IMR-90 (cell line): Measurements from ENCODE around the gene CYB561D2. TPM values are rescaled to one million over a fixed set of nuclear protein-coding genes. Genes with fewer than 3 reads are reported as not detected.

Source experiments
- ATAC-seq: fragments of 200-7000 bp; cut with Tn5 transposase; 2 replicates; pipeline ENCODE4 v1.9.1; 2020; ENCODE audit warnings: low read depth, mild to moderate bottlenecking, moderate library complexity
- BruUV-seq: library from RNA; stranded (reverse); fragments of 400-500 nt; replicated peaks from 2 replicates; lab custom pipeline; 2021; lab: Mats Ljungman, UMichigan
- CTCF ChIA-PET: fragments of 300-600 bp; formaldehyde crosslinking; extraction: SDS; loops from one replicate; lab custom pipeline; 2021; ENCODE audit warnings: antibody characterized with exemption; lab: Yijun Ruan, JAX
- POLR2A ChIA-PET: fragments of 300-600 bp; sonication (Branson Sonifier 250); formaldehyde crosslinking; loops from one replicate; lab custom pipeline; 2022; ENCODE audit warnings: antibody characterized with exemption; ENCODE audit not compliant: unreplicated experiment; lab: Charles Lee
- DNase-seq: peaks from one replicate; pipeline ENCODE4 v3.0.0; 2013
- H2AFZ ChIP-seq: replicated peaks from 2 replicates; pipeline ENCODE3; 2013; ENCODE audit warnings: low read length, mild to moderate bottlenecking; ENCODE audit not compliant: poor library complexity
- H2AK5ac ChIP-seq: 2 replicates; pipeline ENCODE4 v1.6.1; 2013; ENCODE audit warnings: low read depth, low read length, inconsistent platforms
- H2AK9ac ChIP-seq: replicated peaks from 2 replicates; pipeline ENCODE3; 2013; ENCODE audit warnings: mild to moderate bottlenecking, low read depth, low read length, moderate library complexity; ENCODE audit not compliant: poor library complexity
- H2BK120ac ChIP-seq: 2 replicates; pipeline ENCODE4 v1.6.1; 2013; ENCODE audit warnings: low read depth, low read length, inconsistent platforms
- H2BK15ac ChIP-seq: 3 replicates; pipeline ENCODE4 v1.6.1; 2013; ENCODE audit warnings: low read depth, low read length, inconsistent platforms
- H2BK20ac ChIP-seq: 2 replicates; pipeline ENCODE4 v1.6.1; 2013; ENCODE audit warnings: low read depth, mild to moderate bottlenecking, inconsistent platforms, low read length, moderate library complexity
- H2BK5ac ChIP-seq: 2 replicates; pipeline ENCODE4 v1.6.1; 2013; ENCODE audit warnings: mild to moderate bottlenecking, low read depth, low read length, inconsistent platforms; ENCODE audit not compliant: poor library complexity, severe bottlenecking
- H3K14ac ChIP-seq: replicated peaks from 2 replicates; pipeline ENCODE4 v1.6.1; 2013; ENCODE audit warnings: low read depth, low read length, inconsistent platforms
- H3K18ac ChIP-seq: 2 replicates; pipeline ENCODE4 v1.6.1; 2013; ENCODE audit warnings: low read depth, low read length, control low read depth
- H3K23ac ChIP-seq: 2 replicates; pipeline ENCODE4 v1.6.1; 2013; ENCODE audit warnings: low read depth, low read length, inconsistent platforms
- H3K27ac ChIP-seq: 2 replicates; pipeline ENCODE4 v1.5.1; 2013; ENCODE audit warnings: mild to moderate bottlenecking, control low read depth, low read length; ENCODE audit not compliant: insufficient read depth
- H3K27me3 ChIP-seq: 2 replicates; pipeline ENCODE4 v1.6.1; 2013; ENCODE audit warnings: low read length; ENCODE audit not compliant: control insufficient read depth, insufficient read depth
- H3K36me3 ChIP-seq: 2 replicates; pipeline ENCODE4 v1.6.1; 2013; ENCODE audit warnings: low read length, mixed read lengths; ENCODE audit not compliant: control insufficient read depth, insufficient read depth
- H3K4ac ChIP-seq: 2 replicates; pipeline ENCODE4 v1.6.1; 2013; ENCODE audit warnings: low read depth, low read length, inconsistent platforms
- H3K4me1 ChIP-seq: 2 replicates; pipeline ENCODE4 v1.6.1; 2013; ENCODE audit warnings: low read length, mixed read lengths; ENCODE audit not compliant: control insufficient read depth, insufficient read depth
- H3K4me2 ChIP-seq: 2 replicates; pipeline ENCODE4 v1.6.1; 2013; ENCODE audit warnings: low read depth, mild to moderate bottlenecking, control low read depth, low read length, moderate library complexity
- H3K4me3 ChIP-seq: 2 replicates; pipeline ENCODE4 v1.5.1; 2013; ENCODE audit warnings: low read depth, mild to moderate bottlenecking, control low read depth, low read length, moderate library complexity; ENCODE audit not compliant: insufficient read depth
- H3K56ac ChIP-seq: 2 replicates; pipeline ENCODE4 v1.6.1; 2013; ENCODE audit warnings: low read length, inconsistent platforms; ENCODE audit not compliant: insufficient read depth; ENCODE audit errors: extremely low read depth
- H3K79me1 ChIP-seq, 2 experiments: 2 replicates each; pipeline ENCODE4 v1.6.1; 2013; ENCODE audit warnings: low read length in 2 of 2, inconsistent platforms in 1 of 2, low read depth in 1 of 2
- H3K9ac ChIP-seq: 2 replicates; pipeline ENCODE4 v1.6.1; 2013; ENCODE audit warnings: low read depth, low read length, control low read depth
- H3K9me1 ChIP-seq: 2 replicates; pipeline ENCODE4 v1.6.1; 2013; ENCODE audit warnings: low read length, inconsistent platforms; ENCODE audit not compliant: insufficient read depth
- H3K9me3 ChIP-seq: 2 replicates; pipeline ENCODE4 v1.6.1; 2013; ENCODE audit warnings: low read length; ENCODE audit not compliant: control insufficient read depth, insufficient read depth
- H4K20me1 ChIP-seq: 2 replicates; pipeline ENCODE4 v1.6.1; 2013; ENCODE audit warnings: low read length, inconsistent platforms; ENCODE audit not compliant: insufficient read depth
- H4K5ac ChIP-seq: 2 replicates; pipeline ENCODE4 v1.6.1; 2013; ENCODE audit warnings: mild to moderate bottlenecking, low read depth, low read length, control low read depth
- H4K8ac ChIP-seq, 2 experiments: 2 replicates each; pipeline ENCODE4 v1.6.1; 2013; ENCODE audit warnings: low read depth in 2 of 2, low read length in 2 of 2, control low read depth in 1 of 2, inconsistent platforms in 1 of 2
- H4K91ac ChIP-seq: 2 replicates; pipeline ENCODE4 v1.6.1; 2013; ENCODE audit warnings: low read depth, low read length, inconsistent platforms; ENCODE audit not compliant: insufficient read depth
- BHLHE40 ChIP-seq: fragments of 150-350 bp; IDR thresholded peaks from 2 replicates; pipeline ENCODE4 v1.6.1; 2016; ENCODE audit warnings: mild to moderate bottlenecking, low read depth, low read length
- CEBPB ChIP-seq: IDR thresholded peaks from 2 replicates; pipeline ENCODE4 v1.6.1; 2012; ENCODE audit warnings: low read depth, low read length, improper control_type of control experiment
- CHD1 ChIP-seq: IDR thresholded peaks from 2 replicates; pipeline ENCODE4 v1.6.1; 2012; ENCODE audit warnings: low read depth, low read length, improper control_type of control experiment
- CTCF ChIP-seq: conservative IDR thresholded peaks from 2 replicates; pipeline ENCODE4 v1.5.1; 2012; ENCODE audit warnings: mild to moderate bottlenecking, low read depth, low read length, improper control_type of control experiment
- ELK1 ChIP-seq: fragments of 150-350 bp; IDR thresholded peaks from 2 replicates; pipeline ENCODE4 v1.6.1; 2016; ENCODE audit warnings: low read depth, mild to moderate bottlenecking, low read length, moderate library complexity, borderline replicate concordance
- FOS ChIP-seq: fragments of 150-350 bp; IDR thresholded peaks from 2 replicates; pipeline ENCODE4 v1.6.1; 2016; ENCODE audit warnings: low read depth, low read length
- MAFK ChIP-seq: IDR thresholded peaks from 2 replicates; pipeline ENCODE4 v1.6.1; 2012; ENCODE audit warnings: low read depth, low read length, improper control_type of control experiment
- MAZ ChIP-seq: IDR thresholded peaks from 2 replicates; pipeline ENCODE4 v1.6.1; 2012; ENCODE audit warnings: low read depth, mild to moderate bottlenecking, low read length, improper control_type of control experiment, moderate library complexity, borderline replicate concordance
- MXI1 ChIP-seq: IDR thresholded peaks from 2 replicates; pipeline ENCODE4 v1.6.1; 2012; ENCODE audit warnings: low read depth, mild to moderate bottlenecking, low read length, moderate library complexity, borderline replicate concordance
- NFE2L2 ChIP-seq: fragments of 150-350 bp; IDR thresholded peaks from 2 replicates; pipeline ENCODE4 v1.6.1; 2016; ENCODE audit warnings: low read depth, mild to moderate bottlenecking, low read length
- POLR2A ChIP-seq: IDR thresholded peaks from 2 replicates; pipeline ENCODE4 v1.6.1; 2012; ENCODE audit warnings: mild to moderate bottlenecking, low read depth, low read length
- RAD21 ChIP-seq: IDR thresholded peaks from 2 replicates; pipeline ENCODE4 v1.6.1; 2012; ENCODE audit warnings: low read length, improper control_type of control experiment
- RCOR1 ChIP-seq: IDR thresholded peaks from 2 replicates; pipeline ENCODE4 v1.6.1; 2012; ENCODE audit warnings: mild to moderate bottlenecking, low read length, improper control_type of control experiment; ENCODE audit not compliant: insufficient replicate concordance
- RFX5 ChIP-seq: IDR thresholded peaks from 2 replicates; pipeline ENCODE4 v1.8.0; 2012; ENCODE audit warnings: low read depth, mild to moderate bottlenecking, low read length, moderate library complexity
- SMC3 ChIP-seq: fragments of 150-350 bp; IDR thresholded peaks from 2 replicates; pipeline ENCODE4 v1.6.1; 2016; ENCODE audit warnings: low read depth, mild to moderate bottlenecking, antibody characterized with exemption, low read length, moderate library complexity
- USF2 ChIP-seq: fragments of 150-350 bp; IDR thresholded peaks from 2 replicates; pipeline ENCODE4 v1.6.1; 2017; ENCODE audit warnings: mild to moderate bottlenecking, antibody characterized with exemption, low read length, low read depth
- WGBS, 2 experiments: methylation state at CpG; one replicate each; pipeline versions ENCODE4 v1.1.5 to v1.1.7; 2013; ENCODE audit warnings: missing lambda C conversion rate in 2 of 2; ENCODE audit not compliant: insufficient read length in 1 of 2; ENCODE audit errors: extremely low coverage in 2 of 2; 5-methylcytosine and 5-hydroxymethylcytosine counted together
- dilution Hi-C: fragments of 300-500 bp; cut with HindIII; formaldehyde crosslinking; loops from one replicate; pipeline ENCODE4 v1.14.3; 2018; ENCODE audit warnings: low sequenced_read_pairs; ENCODE audit not compliant: unreplicated experiment
- in situ Hi-C: fragments of 300-500 bp; cut with MboI; formaldehyde crosslinking; loops from 3 replicates; pipeline ENCODE4 v1.14.3; 2019; ENCODE audit warnings: low sequenced_read_pairs, inconsistent platforms, mixed read lengths
- intact Hi-C: fragments of 100-400 bp; cut with micrococcal nuclease; formaldehyde crosslinking; loops from 2 replicates; pipeline ENCODE4 v1.10.0; 2022
- polyA plus RNA-seq, 3 experiments: library from polyadenylated mRNA; depleted of rRNA; stranded (reverse); fragments of >200 nt; gene quantifications; 2 replicates each; pipeline ENCODE4 v1.2.3, GENCODE V29; 2012; ENCODE audit warnings: low replicate concordance in 1 of 3
- total RNA-seq: library from RNA; depleted of rRNA; stranded (reverse); fragments of >200 nt; gene quantifications from 2 replicates; pipeline ENCODE4 v1.2.3, GENCODE V29; 2012

The CYB561D2 gene
- total and polyA plus RNA-seq, 2 of the 4 experiments (the other 2 are of a cell fraction), result 29.2 to 31.7 TPM

- Histone ChIP-seq H3K9me1 (no peaks in the 10 kb centered on the region), H2AK9ac (no peak overlapping the region), H2BK15ac (no peak overlapping the region), H3K4me2 (no peak overlapping the region), H3K4ac (no peak overlapping the region), H3K4me1 (no peaks in the 10 kb centered on the region), H3K36me3 (no peaks in the 10 kb centered on the region), H3K9me3 (no peaks in the 10 kb centered on the region), H3K4me3 (no peak overlapping the region), H2BK20ac (no peak overlapping the region), H3K18ac (no peak overlapping the region), H3K27me3 (peaks cover 55% of the 10 kb centered on the region), H4K91ac (no peak overlapping the region), H2BK5ac (no peak overlapping the region), H2BK120ac (no peak overlapping the region), H4K20me1 (no peaks in the 10 kb centered on the region), H3K9ac (no peak overlapping the region), H2AFZ (no peak overlapping the region), H4K5ac (no peak overlapping the region), H2AK5ac (no peak overlapping the region), H3K14ac (no peak overlapping the region), H4K8ac (no peak overlapping the region), H3K27ac (no peak overlapping the region), H3K79me1 (no peaks in the 10 kb centered on the region), H3K56ac (no peak overlapping the region), H3K23ac (no peak overlapping the region)
- CTCF ChIA-PET, result no interaction called here
- POLR2A ChIA-PET, result no interaction called here
- BruUV-seq, result no TSS peak
- dilution Hi-C loops (no loop called here), intact Hi-C loops (no loop called here), in situ Hi-C loops (no loop called here)
- WGBS, 2 experiments, result 40% methylated on average over 1 of the region's 5 CpGs; no CpG with 5 or more reads in 1 of the 2 experiments
- DNase-seq (no peak), ATAC-seq (no peak)
- TF ChIP-seq MAZ, result no peak
- no peak for TF ChIP-seq POLR2A
- TF ChIP-seq ELK1, result no peak
- TF ChIP-seq BHLHE40, result no peak
- TF ChIP-seq FOS, result no peak
- TF ChIP-seq RFX5, result no peak
- no peak for TF ChIP-seq CTCF
- no peak for TF ChIP-seq NFE2L2
- TF ChIP-seq MAFK, result no peak
- no peak for TF ChIP-seq CHD1
- no peak for TF ChIP-seq MXI1
- TF ChIP-seq USF2, result no peak
- no peak for TF ChIP-seq CEBPB
- TF ChIP-seq RAD21, result no peak
- no peak for TF ChIP-seq RCOR1
- TF ChIP-seq SMC3, result no peak
Observed at GRCh38 chr3:50393061-50393460, 42.4 kb downstream of the CYB561D2 start.
